GM20431 (cell line): ENCODE data around the gene TMEM127.

Experiments
- in situ Hi-C: fragments of 300-500 bp; cut with MseI, MboI; formaldehyde crosslinking; loops from one replicate; pipeline ENCODE4 v1.15.0; 2020; ENCODE audit warnings: low sequenced_read_pairs; ENCODE audit not compliant: unreplicated experiment

The TMEM127 gene

DNA sequence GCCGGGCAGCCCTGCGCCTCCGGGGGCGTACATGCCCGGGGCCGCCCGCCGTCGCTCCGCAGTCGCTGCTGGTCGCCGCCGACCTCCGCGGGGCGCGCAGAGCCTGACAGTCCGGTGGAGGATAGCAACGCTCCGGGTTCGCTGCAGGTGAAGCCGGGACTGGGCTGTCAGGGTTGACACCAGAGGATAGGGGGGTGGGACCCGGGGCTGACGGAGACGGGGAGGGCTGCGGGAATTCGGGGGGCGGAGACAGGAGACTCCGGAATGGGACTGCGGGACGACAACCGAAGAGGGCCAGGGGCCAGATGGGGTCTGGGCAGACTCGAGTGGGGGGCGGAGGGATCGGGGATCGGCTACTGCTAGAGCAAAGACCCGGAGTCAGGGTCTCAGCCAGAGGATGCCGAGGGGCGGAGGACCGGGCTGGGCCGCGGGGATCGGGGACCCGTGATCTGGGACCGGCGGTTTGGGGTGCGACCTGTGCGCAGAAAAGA lies 403 bp downstream of the TMEM127 start:
- in situ Hi-C loops = loop anchor here (25.0 kb wide), 1 partner anchor 253 kb away; no protein-coding TSS in a partner anchor

GRCh38 chr2:96264656-96265348 lies 995 bp downstream of the TMEM127 start:
- in situ Hi-C loops = loop anchor here (25.0 kb wide), 1 partner anchor 253 kb away; no protein-coding TSS in a partner anchor

DNA sequence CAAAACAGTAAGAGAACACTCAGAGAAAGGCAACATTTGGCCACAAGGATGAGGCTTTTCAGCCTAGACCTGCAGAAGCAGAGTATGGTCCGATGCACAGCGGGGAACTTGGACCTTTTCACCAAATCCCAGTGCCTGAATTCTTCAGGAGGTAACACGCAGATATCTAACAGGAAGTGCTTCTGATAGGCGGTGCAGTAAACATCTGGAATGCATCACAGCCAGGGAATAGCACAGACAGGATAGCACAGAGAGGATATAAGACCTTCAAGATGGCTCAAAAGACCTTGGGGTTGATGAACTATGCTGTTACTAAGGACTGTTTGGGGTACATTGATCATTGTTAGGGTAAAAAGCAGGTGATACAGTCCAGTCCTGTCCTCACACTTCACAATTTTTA lies 1.7 kb downstream of the TMEM127 start:
- in situ Hi-C loops = loop anchor here (25.0 kb wide), 1 partner anchor 252 kb away; no protein-coding TSS in a partner anchor

GRCh38 chr2:96262306-96262705 lies 3.5 kb downstream of the TMEM127 start:
- in situ Hi-C loops = loop anchor here (25.0 kb wide), 1 partner anchor 250 kb away; no protein-coding TSS in a partner anchor

DNA sequence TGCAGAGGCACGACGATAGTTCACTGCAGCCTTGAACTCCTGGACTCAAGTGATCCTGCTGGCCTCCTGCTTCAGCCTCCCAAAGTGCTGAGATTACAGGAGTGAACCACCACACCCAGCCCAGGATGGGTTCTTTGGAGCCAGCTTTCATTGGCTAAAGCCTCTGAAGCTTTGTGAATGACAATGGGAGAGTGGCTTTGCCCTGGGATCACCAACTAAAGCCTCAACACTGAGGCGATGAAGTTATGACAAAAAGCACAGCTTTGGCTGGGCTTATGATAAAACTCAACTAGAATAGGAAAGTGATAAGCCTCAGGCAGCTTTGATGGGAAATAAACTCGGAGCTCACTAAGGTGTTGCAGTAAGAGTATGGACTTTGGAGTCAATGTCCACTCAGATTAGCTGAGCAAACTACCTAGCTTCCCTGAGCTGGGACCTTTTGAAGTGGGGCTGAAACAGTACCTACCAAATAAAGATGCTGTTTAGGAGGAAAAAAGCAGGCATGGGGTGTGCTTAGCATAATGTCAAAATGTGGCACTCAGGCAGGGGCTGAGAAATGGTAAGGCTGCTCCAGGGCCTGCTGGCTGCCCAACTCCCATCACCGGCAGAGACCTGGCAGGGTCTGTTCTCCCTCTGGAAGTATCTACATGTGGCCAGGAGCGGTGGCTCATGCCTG lies 4.3 kb downstream of the TMEM127 start:
- in situ Hi-C loops = loop anchor here (25.0 kb wide), 1 partner anchor 249 kb away; no protein-coding TSS in a partner anchor

- in situ Hi-C loops = loop anchor here (25.0 kb wide), 1 partner anchor 248 kb away; no protein-coding TSS in a partner anchor
Measured at GRCh38 chr2:96260387-96261260, 5.2 kb downstream of the TMEM127 start.

DNA sequence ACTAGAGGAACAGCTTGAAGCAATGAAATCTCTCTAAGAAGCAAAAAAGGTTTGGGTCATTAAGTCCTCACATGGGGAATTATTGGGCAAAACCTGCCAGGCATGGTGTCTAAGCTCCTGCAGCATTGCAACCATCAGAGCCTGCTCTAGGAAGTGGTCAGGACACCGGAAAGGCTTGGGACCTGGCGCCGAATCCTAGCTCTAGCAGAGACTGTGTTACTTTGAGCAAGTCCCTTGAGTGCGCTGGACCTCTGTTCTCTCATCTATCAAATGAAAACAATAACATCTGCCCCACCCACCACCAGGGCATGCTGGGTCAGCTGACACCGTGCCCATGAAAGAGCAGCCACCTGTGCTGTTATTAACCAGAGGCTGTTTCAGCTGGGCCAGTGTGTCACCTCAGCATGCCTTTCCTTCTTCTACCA lies 6.3 kb downstream of the TMEM127 start:
- in situ Hi-C loops = loop anchor here (25.0 kb wide), 1 partner anchor 247 kb away; no protein-coding TSS in a partner anchor

- in situ Hi-C loops = loop anchor here (25.0 kb wide), 1 partner anchor 246 kb away; no protein-coding TSS in a partner anchor
Measured at GRCh38 chr2:96258166-96259022, 7.4 kb downstream of the TMEM127 start.

GRCh38 chr2:96257744-96258143 lies 8.1 kb downstream of the TMEM127 start:
- in situ Hi-C loops = loop anchor here (25.0 kb wide), 1 partner anchor 245 kb away; no protein-coding TSS in a partner anchor

DNA sequence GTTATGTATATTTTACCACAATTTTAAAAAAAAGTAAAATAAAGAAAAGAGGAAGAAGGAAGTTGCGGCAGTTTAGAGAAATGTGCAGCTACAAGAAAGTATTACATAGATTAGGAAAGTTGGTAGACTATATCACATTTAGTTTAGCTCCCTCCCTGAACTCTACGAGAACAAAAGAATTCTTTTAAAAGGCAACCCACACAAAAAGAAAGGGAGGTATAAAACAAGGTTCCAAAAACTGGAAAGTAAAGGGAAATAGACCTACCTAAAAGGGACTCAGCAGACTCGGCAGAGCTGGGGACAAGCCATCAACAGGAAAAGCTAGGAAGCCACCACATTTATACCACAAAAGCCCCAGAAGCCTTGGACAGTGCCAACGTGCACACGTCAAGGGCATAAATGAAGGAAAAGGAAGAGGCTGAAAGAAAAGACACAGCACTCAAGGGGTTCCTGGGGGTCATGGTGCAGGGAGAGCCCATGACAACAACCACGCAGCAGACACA lies 9.1 kb downstream of the TMEM127 start:
- in situ Hi-C loops = loop anchor here (25.0 kb wide), 1 partner anchor 244 kb away; no protein-coding TSS in a partner anchor

- in situ Hi-C loops = loop anchor here (25.0 kb wide), 1 partner anchor 242 kb away; no protein-coding TSS in a partner anchor
Measured at GRCh38 chr2:96254571-96254970, 11.2 kb downstream of the TMEM127 start.

DNA sequence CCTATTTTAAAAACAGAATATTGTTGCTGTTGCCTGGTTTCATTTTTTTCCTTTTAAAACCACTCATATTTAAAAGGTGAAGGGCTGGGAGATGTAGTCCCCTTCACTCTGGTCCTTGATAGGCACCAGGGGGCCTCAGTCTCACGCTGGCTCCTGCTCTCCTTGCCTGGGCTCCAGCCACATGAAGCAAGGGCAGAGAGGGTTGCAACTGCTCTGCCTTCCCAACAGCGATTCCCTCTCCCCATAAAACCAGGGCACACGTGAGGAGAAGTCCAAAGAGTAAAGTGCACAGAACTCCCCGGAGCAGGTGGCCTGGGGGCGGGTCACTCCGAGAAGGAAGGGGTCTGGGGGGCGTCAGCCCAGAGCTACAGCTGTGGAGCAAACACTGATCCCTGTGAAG lies 12.8 kb downstream of the TMEM127 start:
- in situ Hi-C loops = loop anchor here (25.0 kb wide), 1 partner anchor 241 kb away; no protein-coding TSS in a partner anchor

DNA sequence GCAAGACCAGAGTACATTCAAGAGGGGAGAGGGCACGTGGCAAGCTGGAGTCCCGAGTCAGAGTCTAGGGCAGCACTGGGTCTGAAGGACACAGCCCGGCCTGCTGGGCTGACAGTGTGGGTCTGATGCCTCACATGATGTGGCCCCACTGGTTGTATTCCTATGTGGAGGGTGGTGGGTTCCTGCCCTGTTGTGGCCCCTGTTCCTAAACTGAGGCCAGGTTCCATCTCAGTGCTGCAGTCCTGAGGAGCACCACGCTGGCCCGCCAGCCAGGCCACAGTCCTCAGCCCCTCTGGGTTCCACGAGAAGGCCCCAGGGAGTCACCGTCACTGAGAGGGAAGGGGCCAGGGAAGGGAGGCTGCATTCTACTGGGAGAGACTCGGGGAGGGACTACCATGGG lies 13.3 kb downstream of the TMEM127 start:
- in situ Hi-C loops = loop anchor here (25.0 kb wide), 1 partner anchor 240 kb away; no protein-coding TSS in a partner anchor

DNA sequence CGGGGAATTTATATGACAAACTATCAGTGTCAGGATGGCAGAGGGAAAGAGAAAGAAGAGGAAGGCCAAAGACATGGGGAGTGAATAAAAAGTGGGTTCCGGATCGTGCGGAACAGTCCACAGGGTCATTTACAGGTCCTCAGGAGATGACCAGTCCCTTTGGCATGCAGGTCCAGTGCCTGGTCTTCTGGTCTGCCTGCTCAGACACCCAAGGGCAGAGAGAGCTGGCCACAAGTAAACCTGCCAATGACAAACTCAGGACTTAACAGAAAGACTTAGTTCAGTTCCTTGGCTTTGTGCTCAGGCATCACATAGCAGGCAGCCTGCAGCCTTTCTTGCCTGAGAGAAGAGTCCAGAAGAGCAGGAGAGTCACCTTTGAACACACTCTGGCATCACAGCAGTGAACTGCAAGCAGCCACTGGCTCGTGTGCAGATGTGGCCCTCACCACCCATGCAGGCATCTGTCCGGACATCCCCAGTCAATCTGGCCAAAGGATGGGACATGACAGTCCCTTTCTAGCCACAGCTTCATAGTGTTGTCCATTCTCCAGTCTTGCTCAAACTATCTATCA lies 14.0 kb downstream of the TMEM127 start:
- in situ Hi-C loops = loop anchor here (25.0 kb wide), 1 partner anchor 240 kb away; no protein-coding TSS in a partner anchor

DNA sequence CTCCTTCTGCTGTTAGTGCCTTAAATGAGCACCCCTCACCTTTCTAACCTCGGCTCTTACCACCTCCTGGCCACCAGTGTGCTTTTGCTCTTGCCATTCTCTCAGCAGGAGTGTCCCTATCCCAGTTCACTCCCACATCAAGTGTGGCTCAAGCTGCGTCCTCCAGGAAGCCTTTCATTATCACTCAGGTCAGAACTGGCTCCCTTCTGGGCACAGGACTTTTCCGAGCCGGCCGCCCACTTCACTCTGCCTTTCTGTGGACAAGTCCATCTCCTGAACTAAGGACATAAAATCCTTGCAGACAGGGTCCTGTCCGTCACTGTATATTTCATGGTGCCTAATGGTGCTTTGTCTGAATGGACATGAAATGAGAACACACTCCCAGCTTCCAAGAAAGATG lies 15.6 kb downstream of the TMEM127 start:
- in situ Hi-C loops = loop anchor here (25.0 kb wide), 1 partner anchor 238 kb away; no protein-coding TSS in a partner anchor

DNA sequence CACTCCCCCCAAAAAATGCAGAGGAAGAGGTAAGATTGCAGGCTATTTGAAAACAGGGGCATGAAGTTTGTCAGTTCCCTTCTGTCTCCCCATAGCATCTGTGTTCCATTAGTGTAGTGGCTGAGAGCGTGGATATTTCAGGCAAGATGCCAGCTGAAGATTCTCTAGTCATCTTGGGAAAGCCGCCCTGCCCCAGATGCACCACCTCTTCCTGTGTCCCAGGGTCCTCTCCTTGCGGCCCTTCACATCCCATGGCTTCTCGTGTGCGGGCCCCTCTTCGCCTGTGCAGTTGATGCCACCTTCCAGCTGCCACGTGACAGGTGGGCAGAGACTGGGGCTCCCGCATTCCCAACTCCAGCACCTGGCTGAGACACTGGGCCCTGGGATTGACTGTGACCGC lies 16.1 kb downstream of the TMEM127 start:
- in situ Hi-C loops = loop anchor here (25.0 kb wide), 1 partner anchor 237 kb away; no protein-coding TSS in a partner anchor

- in situ Hi-C loops = no loop called here
Measured at GRCh38 chr2:96248624-96249023, 17.2 kb downstream of the TMEM127 start.

DNA sequence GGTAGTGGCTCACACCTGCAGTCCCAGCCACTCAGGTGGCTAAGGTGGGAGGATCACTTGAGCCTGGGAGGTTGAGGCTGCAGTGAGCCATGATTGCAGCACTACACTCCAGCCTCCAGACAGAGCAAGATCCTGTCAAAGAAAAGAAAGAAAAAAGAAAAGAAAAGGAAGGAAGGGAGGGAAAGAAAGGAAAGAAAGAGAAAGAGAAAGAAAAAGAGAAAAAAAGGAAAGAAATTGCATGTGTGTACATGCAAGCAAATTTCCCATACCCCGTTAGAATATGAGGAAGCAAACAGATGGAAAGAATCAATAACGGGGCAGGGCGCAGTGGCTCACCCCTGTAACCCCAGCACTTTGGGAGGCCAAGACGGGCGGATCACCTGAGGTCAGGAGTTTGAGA lies 17.9 kb downstream of the TMEM127 start:
- in situ Hi-C loops = no loop called here
